ENCODE data around the gene FUOM. TPM values are rescaled to one million over a fixed set of nuclear protein-coding genes. Genes with fewer than 3 reads are reported as not detected.

Gene FUOM
- total RNA-seq, 2 experiments from 2014 or later, result 15.4 to 17.3 TPM

GRCh38 chr10:133310399-133310755, 47.4 kb downstream of the FUOM start:
- H3K4me3 Mint-ChIP-seq, result no peak overlapping the region
- POLR2A ChIA-PET, result no interaction called here
- ATAC-seq (ENCODE audit: low read depth) (no peak), DNase-seq (no peak)
- H3K4me1 Mint-ChIP-seq, result peaks cover 11% of the 10 kb centered on the region
- H3K9me3 Mint-ChIP-seq, result no peaks in the 10 kb centered on the region
- H3K27ac Mint-ChIP-seq, result no peak overlapping the region
- H3K36me3 Mint-ChIP-seq, result peaks cover 3% of the 10 kb centered on the region
- H3K27me3 Mint-ChIP-seq, result no peaks in the 10 kb centered on the region

- Mint-ChIP-seq H3K4me1 (peaks cover 11% of the 10 kb centered on the region), H3K36me3 (peaks cover 3% of the 10 kb centered on the region), H3K9me3 (no peaks in the 10 kb centered on the region), H3K27ac (no peak overlapping the region), H3K4me3 (peak overlapping the region; percentile 22), H3K27me3 (no peaks in the 10 kb centered on the region)
- DNase-seq (no peak), ATAC-seq (ENCODE audit: low read depth) (no peak)
- POLR2A ChIA-PET, result interaction anchor here (0.9 kb wide), 1 partner anchor 34 kb away, joined by 4 read pairs; the partner anchor contains the start of gene ADAM8
Measured at GRCh38 chr10:133309720-133310398, 48.0 kb downstream of the FUOM start.

- peak overlapping the region; percentile 60 for H3K4me3 Mint-ChIP-seq
- peak overlapping the region; percentile 74 for H3K27ac Mint-ChIP-seq
- H3K4me1 Mint-ChIP-seq, result peaks cover 10% of the 10 kb centered on the region
- POLR2A ChIA-PET, result interaction anchor here (0.9 kb wide), 1 partner anchor 33 kb away, joined by 4 read pairs; the partner anchor contains the start of gene ADAM8
- peaks cover 3% of the 10 kb centered on the region for H3K36me3 Mint-ChIP-seq
- no peaks in the 10 kb centered on the region for H3K9me3 Mint-ChIP-seq
- DNase-seq (peak; percentile 96), ATAC-seq (ENCODE audit: low read depth) (peak; percentile 70)
- no peaks in the 10 kb centered on the region for H3K27me3 Mint-ChIP-seq
Measured at GRCh38 chr10:133309100-133309719, 48.6 kb downstream of the FUOM start.

- POLR2A ChIA-PET, result interaction anchor here (0.9 to 2.0 kb wide), 4 partner anchors 30 to 50 kb away, joined by 3 to 10 read pairs (median 7); partner anchors contain the start of gene ADAM8
- peak; percentile 96 for DNase-seq
- H3K4me1 Mint-ChIP-seq, result peaks cover 9% of the 10 kb centered on the region
- H3K9me3 Mint-ChIP-seq, result no peaks in the 10 kb centered on the region
- ATAC-seq (ENCODE audit: low read depth), result peak; percentile 81
- H3K36me3 Mint-ChIP-seq, result peaks cover 3% of the 10 kb centered on the region
- H3K4me3 Mint-ChIP-seq, result peak within 1 kb of the TSS; percentile 96
- peak within 1 kb of the TSS; percentile 99 for H3K27ac Mint-ChIP-seq
- H3K27me3 Mint-ChIP-seq, result no peaks in the 10 kb centered on the region
Measured at GRCh38 chr10:133308421-133309099, 49.3 kb downstream of the FUOM start, which contains the start of the genes TUBGCP2 and ZNF511. Gene TUBGCP2 (minus strand): TSS chr10:133308872. CDS start chr10:133302941, 5,931 bp downstream. Gene ZNF511 (plus strand): TSS chr10:133308914. CDS start chr10:133308944, 30 bp downstream.

GRCh38 chr10:133307776-133308420, 49.9 kb downstream of the FUOM start:
- peak; percentile 60 for ATAC-seq (ENCODE audit: low read depth)
- Mint-ChIP-seq H3K36me3 (peaks cover 3% of the 10 kb centered on the region), H3K4me3 (peak overlapping the region; percentile 96), H3K27ac (peak overlapping the region; percentile 99), H3K4me1 (peaks cover 9% of the 10 kb centered on the region), H3K9me3 (no peaks in the 10 kb centered on the region), H3K27me3 (no peaks in the 10 kb centered on the region)
- POLR2A ChIA-PET, result interaction anchor here (0.9 to 2.0 kb wide), 4 partner anchors 29 to 49 kb away, joined by 3 to 10 read pairs (median 7); partner anchors contain the start of gene ADAM8
- DNase-seq, result peak; percentile 86

GRCh38 chr10:133306941-133307379, 50.9 kb downstream of the FUOM start:
- DNase-seq (no peak), ATAC-seq (ENCODE audit: low read depth) (no peak)
- Mint-ChIP-seq H3K36me3 (peaks cover 3% of the 10 kb centered on the region), H3K4me1 (peaks cover 9% of the 10 kb centered on the region), H3K9me3 (no peaks in the 10 kb centered on the region), H3K27ac (peak overlapping the region; percentile 99), H3K27me3 (no peaks in the 10 kb centered on the region), H3K4me3 (peak overlapping the region; percentile 55)
- POLR2A ChIA-PET, result interaction anchor here (1.8 to 2.0 kb wide), 3 partner anchors 28 to 48 kb away, joined by 6 to 10 read pairs (median 8); no protein-coding TSS in a partner anchor

- Mint-ChIP-seq H3K4me3 (no peak overlapping the region), H3K9me3 (no peaks in the 10 kb centered on the region), H3K36me3 (peaks cover 1% of the 10 kb centered on the region), H3K27me3 (no peaks in the 10 kb centered on the region), H3K4me1 (peaks cover 9% of the 10 kb centered on the region), H3K27ac (no peak overlapping the region)
- ATAC-seq (ENCODE audit: low read depth), result no peak
- POLR2A ChIA-PET, result no interaction called here
- no peak for DNase-seq
Measured at GRCh38 chr10:133306097-133306476, 51.7 kb downstream of the FUOM start.

Small RNA genes lying within 50 kb of the gene (microRNA-seq; reads per million reads assigned to microRNA genes)
- gene MIR3944, result not detected

Other genes starting within 250 kb of the FUOM start
- gene KNDC1, start 197.8 kb downstream of the FUOM start, total RNA-seq, result under 1 TPM; 0.36 to 0.40 TPM
- not detected for gene UTF1, start 127.8 kb downstream of the FUOM start, total RNA-seq
- under 1 TPM in 1 of 2 experiments, not detected in 1; 0.11 TPM for gene VENTX, start 120.2 kb downstream of the FUOM start, total RNA-seq
- gene ADAM8, start 81.2 kb downstream of the FUOM start, total RNA-seq, result 10 to 100 TPM; 90.8 to 91.0 TPM
- gene TUBGCP2, start 49.1 kb downstream of the FUOM start, total RNA-seq, result 10 to 100 TPM; 56.4 to 69.3 TPM
- gene ZNF511, start 49.1 kb downstream of the FUOM start, total RNA-seq, result 10 to 100 TPM; 44.5 to 47.4 TPM
- gene CALY, start 21.1 kb downstream of the FUOM start, total RNA-seq, result 1 to 10 TPM; 3.1 to 3.6 TPM
- gene PRAP1, start 10.6 kb downstream of the FUOM start, total RNA-seq, result not detected
- gene ECHS1, start 15.3 kb upstream of the FUOM start, total RNA-seq, result 10 to 100 TPM; 33.5 to 36.1 TPM
- gene PAOX, start 21.2 kb upstream of the FUOM start, total RNA-seq, result 1 to 10 TPM; 7.2 to 9.9 TPM
- gene MTG1, start 36.1 kb upstream of the FUOM start, total RNA-seq, result 10 to 100 TPM; 53.7 to 56.6 TPM
- gene SPRN, start 66.6 kb upstream of the FUOM start, total RNA-seq, result not detected
- 1 to 10 TPM; 5.7 to 6.3 TPM for gene SCART1, start 95.9 kb upstream of the FUOM start, total RNA-seq
- gene CYP2E1, start 169.3 kb upstream of the FUOM start, total RNA-seq, result under 1 TPM; 0.65 to 0.80 TPM
- 1 to 10 TPM; 2.1 to 2.3 TPM for gene SYCE1, start 207.6 kb upstream of the FUOM start, total RNA-seq